Mesothelial cell of epicardium (in vitro differentiated cells): ENCODE data around the gene CEACAM3. TPM values are rescaled to one million over a fixed set of nuclear protein-coding genes. Genes with fewer than 3 reads are reported as not detected.
A peak's percentile ranks its signal among the peaks of the same experiment; 100 is the strongest.
"Not testable (repeated sequence)": the region's sequence is repeated elsewhere in the genome, so short reads cannot be mapped to it uniquely, and the experiment has no call there.

ENCODE experiments used
- DNase-seq, 2 experiments: peaks; one replicate each; pipeline ENCODE4 v3.0.0; 2021; ENCODE audit warnings: low spot score in 2 of 2; ENCODE audit not compliant: unreplicated experiment in 2 of 2
- H3K27ac Mint-ChIP-seq: 2 replicates; pipeline ENCODE4 v1.8.0; 2021; ENCODE audit warnings: mixed read lengths
- H3K27me3 Mint-ChIP-seq: 2 replicates; pipeline ENCODE4 v1.8.0; 2021; ENCODE audit warnings: low read depth, mixed read lengths
- H3K36me3 Mint-ChIP-seq: 2 replicates; pipeline ENCODE4 v1.8.0; 2021; ENCODE audit warnings: mixed read lengths
- H3K4me1 Mint-ChIP-seq: 2 replicates; pipeline ENCODE4 v1.8.0; 2021; ENCODE audit warnings: mixed read lengths
- H3K4me3 Mint-ChIP-seq: 2 replicates; pipeline ENCODE4 v1.8.0; 2021; ENCODE audit warnings: mild to moderate bottlenecking, moderate library complexity, mixed read lengths
- H3K9me3 Mint-ChIP-seq: 2 replicates; pipeline ENCODE4 v1.8.0; 2021; ENCODE audit warnings: mixed read lengths
- total RNA-seq: library from RNA; stranded (reverse); gene quantifications from 3 replicates; pipeline ENCODE4 v1.2.1, GENCODE V29; 2021
- TF ChIP-seq, protein P1 (sequence below): fragments of 200-600 bp; sonication (generic); IDR thresholded peaks from one replicate; pipeline ENCODE4 v1.5.0; 2021; ENCODE audit warnings: antibody characterized with exemption; ENCODE audit not compliant: unreplicated experiment

The CEACAM3 gene
- total RNA-seq: not detected in 3 replicates

DNA sequence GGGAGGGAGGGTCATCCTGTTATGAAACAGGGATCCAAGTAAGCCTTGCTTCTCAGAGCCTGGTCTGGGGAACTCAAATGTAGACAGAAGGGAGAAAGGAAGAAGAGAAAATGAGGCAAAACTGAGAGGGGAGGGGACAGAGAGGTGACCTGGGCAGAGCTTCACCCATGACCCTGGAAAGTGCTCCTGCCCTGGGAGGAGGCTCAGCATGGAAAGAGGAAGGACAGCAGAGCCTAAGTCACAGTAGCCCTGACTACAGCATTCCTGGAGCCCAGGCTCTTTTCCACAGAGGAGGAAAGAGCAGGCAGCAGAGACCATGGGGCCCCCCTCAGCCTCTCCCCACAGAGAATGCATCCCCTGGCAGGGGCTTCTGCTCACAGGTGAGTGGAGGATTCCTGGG, at the start of gene CEACAM3:
Gene CEACAM3, plus strand, starts transcription at position 226 of the 400 bp plus-strand sequence. Its CDS starts 91 bp downstream, at position 317.
- H3K4me1 Mint-ChIP-seq: no peaks in the 10 kb centered on the region
- peaks cover 8% of the 10 kb centered on the region for H3K27me3 Mint-ChIP-seq
- no peak within 1 kb of the TSS for H3K4me3 Mint-ChIP-seq
- peaks cover 41% of the 10 kb centered on the region for H3K9me3 Mint-ChIP-seq
- H3K27ac Mint-ChIP-seq: no peak within 1 kb of the TSS
- H3K36me3 Mint-ChIP-seq: no peaks in the 10 kb centered on the region
- no peak for DNase-seq
- TF ChIP-seq, protein P1, sequence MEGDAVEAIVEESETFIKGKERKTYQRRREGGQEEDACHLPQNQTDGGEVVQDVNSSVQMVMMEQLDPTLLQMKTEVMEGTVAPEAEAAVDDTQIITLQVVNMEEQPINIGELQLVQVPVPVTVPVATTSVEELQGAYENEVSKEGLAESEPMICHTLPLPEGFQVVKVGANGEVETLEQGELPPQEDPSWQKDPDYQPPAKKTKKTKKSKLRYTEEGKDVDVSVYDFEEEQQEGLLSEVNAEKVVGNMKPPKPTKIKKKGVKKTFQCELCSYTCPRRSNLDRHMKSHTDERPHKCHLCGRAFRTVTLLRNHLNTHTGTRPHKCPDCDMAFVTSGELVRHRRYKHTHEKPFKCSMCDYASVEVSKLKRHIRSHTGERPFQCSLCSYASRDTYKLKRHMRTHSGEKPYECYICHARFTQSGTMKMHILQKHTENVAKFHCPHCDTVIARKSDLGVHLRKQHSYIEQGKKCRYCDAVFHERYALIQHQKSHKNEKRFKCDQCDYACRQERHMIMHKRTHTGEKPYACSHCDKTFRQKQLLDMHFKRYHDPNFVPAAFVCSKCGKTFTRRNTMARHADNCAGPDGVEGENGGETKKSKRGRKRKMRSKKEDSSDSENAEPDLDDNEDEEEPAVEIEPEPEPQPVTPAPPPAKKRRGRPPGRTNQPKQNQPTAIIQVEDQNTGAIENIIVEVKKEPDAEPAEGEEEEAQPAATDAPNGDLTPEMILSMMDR: no peak

DNA sequence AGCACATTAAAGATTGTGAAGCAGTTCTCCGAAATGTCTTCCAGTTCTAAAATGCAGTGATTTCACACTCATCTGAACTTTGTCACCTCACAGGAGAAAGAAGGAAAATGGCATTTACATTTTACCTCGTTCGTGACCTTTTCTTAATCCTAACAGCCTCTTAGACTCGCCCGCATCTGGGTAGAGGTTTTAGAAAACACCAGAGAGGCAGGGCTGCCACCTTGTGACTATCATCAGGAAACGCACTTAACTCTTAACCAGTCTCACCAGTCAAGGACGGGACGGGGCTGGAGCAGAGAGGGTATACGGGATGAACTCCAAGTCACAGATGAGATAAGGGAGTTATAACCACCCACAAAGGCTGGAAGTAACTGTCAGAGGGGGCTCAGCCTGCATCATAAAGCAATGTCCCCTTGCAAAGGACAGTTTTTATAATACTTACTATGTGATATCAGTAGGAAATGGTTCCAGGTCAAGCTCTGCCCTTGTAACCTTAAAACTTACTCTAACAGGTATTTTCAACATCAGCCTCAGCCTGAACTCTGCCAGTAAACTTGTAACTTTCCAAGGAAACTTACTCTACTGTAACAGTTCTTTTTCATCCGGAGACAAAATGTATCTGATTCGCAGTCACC, 49.7 kb upstream of the CEACAM3 start:
- Mint-ChIP-seq H3K4me3 (no peak overlapping the region), H3K27me3 (no peaks in the 10 kb centered on the region), H3K4me1 (no peaks in the 10 kb centered on the region), H3K36me3 (no peaks in the 10 kb centered on the region), H3K27ac (no peak overlapping the region), H3K9me3 (peaks cover 67% of the 10 kb centered on the region)
- no peak for DNase-seq
- TF ChIP-seq, protein P1: no peak

- H3K4me3 Mint-ChIP-seq: no peak overlapping the region
- H3K27me3 Mint-ChIP-seq: no peaks in the 10 kb centered on the region
- H3K27ac Mint-ChIP-seq: no peak overlapping the region
- peaks cover 68% of the 10 kb centered on the region for H3K9me3 Mint-ChIP-seq
- H3K4me1 Mint-ChIP-seq: no peaks in the 10 kb centered on the region
- no peak for DNase-seq
- H3K36me3 Mint-ChIP-seq: no peaks in the 10 kb centered on the region
- TF ChIP-seq, protein P1: no peak
Measured at GRCh38 chr19:41748012-41748411, 48.4 kb upstream of the CEACAM3 start.

- H3K9me3 Mint-ChIP-seq: peaks cover 62% of the 10 kb centered on the region
- H3K4me3 Mint-ChIP-seq, H3K4me1 Mint-ChIP-seq, DNase-seq, H3K27me3 Mint-ChIP-seq, H3K27ac Mint-ChIP-seq, H3K36me3 Mint-ChIP-seq: not testable (repeated sequence)
Measured at GRCh38 chr19:41750248-41751134, 45.9 kb upstream of the CEACAM3 start.

GRCh38 chr19:41753159-41753558, 43.2 kb upstream of the CEACAM3 start:
- Mint-ChIP-seq H3K9me3 (peaks cover 56% of the 10 kb centered on the region), H3K27me3 (no peaks in the 10 kb centered on the region), H3K27ac (no peak overlapping the region), H3K4me3 (no peak overlapping the region), H3K36me3 (no peaks in the 10 kb centered on the region), H3K4me1 (no peaks in the 10 kb centered on the region)
- TF ChIP-seq, protein P1: peak; percentile 49
- DNase-seq: no peak

DNA sequence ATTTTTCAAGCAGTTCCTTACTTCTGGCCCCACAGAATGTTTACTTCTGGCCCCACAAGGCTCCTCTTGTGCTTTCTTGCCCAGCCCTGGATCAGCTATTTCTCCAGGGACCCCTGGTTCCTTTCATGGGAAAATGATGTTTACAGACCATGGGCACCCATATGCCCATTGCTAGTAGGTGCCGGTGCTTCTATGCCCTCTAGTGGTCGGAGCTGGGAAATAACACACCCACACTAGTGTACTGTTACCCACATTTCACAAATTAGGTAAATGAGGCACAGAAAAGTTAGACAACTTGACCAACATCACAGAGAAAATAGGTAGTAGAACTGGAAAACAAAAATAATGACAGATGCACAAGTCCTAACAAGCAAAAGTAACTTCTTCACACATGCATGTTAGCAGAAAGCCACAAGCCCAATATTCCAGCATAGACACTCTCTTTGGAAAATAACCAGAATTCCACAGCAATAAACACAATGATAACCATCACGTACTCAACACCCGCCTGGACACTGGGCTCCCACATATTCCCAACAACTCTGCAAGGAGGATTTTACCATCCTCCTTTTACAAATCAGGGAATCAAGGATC, 42.4 kb upstream of the CEACAM3 start:
- H3K36me3 Mint-ChIP-seq: no peaks in the 10 kb centered on the region
- H3K27me3 Mint-ChIP-seq: no peaks in the 10 kb centered on the region
- H3K27ac Mint-ChIP-seq: no peak overlapping the region
- peaks cover 50% of the 10 kb centered on the region for H3K9me3 Mint-ChIP-seq
- TF ChIP-seq, protein P1: peak; percentile 8
- H3K4me3 Mint-ChIP-seq: no peak overlapping the region
- no peak for DNase-seq
- H3K4me1 Mint-ChIP-seq: no peaks in the 10 kb centered on the region
